Activated CD8-positive, alpha-beta T cell treated with anti-CD3 and anti-CD28 coated beads, Interleukin-2, amount 10 ng/mL, durations not matched to agents 7 days and 5 days (primary cell): Measurements from ENCODE around the gene COX4I2. TPM values are rescaled to one million over a fixed set of nuclear protein-coding genes. Genes with fewer than 3 reads are reported as not detected.
A peak's percentile ranks its signal among the peaks of the same experiment; 100 is the strongest.
"Not testable (repeated sequence)": the region's sequence is repeated elsewhere in the genome, so short reads cannot be mapped to it uniquely, and the experiment has no call there.

Source experiments
- ATAC-seq: fragments of 150-1000 bp; cut with Tn5 transposase; one replicate; pipeline ENCODE4 v1.10.0; 2021; ENCODE audit warnings: moderate library complexity
- CTCF ChIA-PET: fragments of 350-600 bp; sonication (Branson Sonifier 250); formaldehyde crosslinking; loops from one replicate; lab custom pipeline; 2021; ENCODE audit warnings: antibody characterized with exemption; lab: Charles Lee
- POLR2A ChIA-PET: fragments of 350-600 bp; sonication (Branson Sonifier 250); formaldehyde crosslinking; loops from one replicate; lab custom pipeline; 2021; ENCODE audit warnings: antibody characterized with exemption; lab: Charles Lee
- DNase-seq: peaks from one replicate; pipeline ENCODE4 v3.0.0-alpha.2; 2020
- H3K27ac Mint-ChIP-seq: one replicate; pipeline ENCODE4 v1.8.0; 2021; ENCODE audit warnings: mild to moderate bottlenecking, mixed read lengths
- H3K27me3 Mint-ChIP-seq: one replicate; pipeline ENCODE4 v1.8.0; 2021; ENCODE audit warnings: low read depth, mixed read lengths
- H3K36me3 Mint-ChIP-seq: one replicate; pipeline ENCODE4 v1.8.0; 2021; ENCODE audit warnings: low read depth, mixed read lengths
- H3K4me1 Mint-ChIP-seq: one replicate; pipeline ENCODE4 v1.8.0; 2021; ENCODE audit warnings: low read depth, mixed read lengths
- H3K4me3 Mint-ChIP-seq: one replicate; pipeline ENCODE4 v1.8.0; 2021; ENCODE audit warnings: mild to moderate bottlenecking, mixed read lengths
- H3K9me3 Mint-ChIP-seq: one replicate; pipeline ENCODE4 v1.8.0; 2022; ENCODE audit warnings: mixed read lengths; ENCODE audit not compliant: insufficient read depth
- total RNA-seq, 2 experiments: library from RNA; stranded (reverse); gene quantifications; one replicate each; pipeline ENCODE4 v1.2.3, GENCODE V29; 2021

The COX4I2 gene
- total RNA-seq, 2 experiments from 2014 or later: not detected

DNA sequence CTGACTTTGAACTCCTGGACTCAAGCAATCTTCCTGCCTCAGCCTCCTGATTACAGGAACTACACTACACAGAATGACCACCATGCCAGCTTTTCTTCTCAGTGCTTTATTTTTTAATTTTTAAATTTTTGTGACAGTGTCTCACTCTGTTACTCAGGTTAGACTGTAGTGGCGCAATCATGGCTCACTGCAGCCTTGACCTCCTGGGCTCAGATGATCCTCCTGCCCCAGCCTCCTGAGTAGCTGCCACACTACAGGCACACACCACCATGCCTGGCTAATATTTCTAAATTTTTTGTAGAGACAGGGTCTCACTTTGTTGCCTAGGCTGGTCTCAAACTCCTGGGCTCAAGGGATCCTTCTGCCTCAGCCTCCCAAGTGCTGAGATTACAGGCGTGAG, 31.2 kb downstream of the COX4I2 start:
- not testable (repeated sequence) for H3K9me3 Mint-ChIP-seq, DNase-seq, ATAC-seq, H3K27me3 Mint-ChIP-seq, H3K4me3 Mint-ChIP-seq
- Mint-ChIP-seq H3K4me1 (peaks cover 92% of the 10 kb centered on the region), H3K36me3 (peaks cover 76% of the 10 kb centered on the region), H3K27ac (peak overlapping the region; percentile 80)
- ChIA-PET POLR2A (interaction anchor here (0.8 kb wide), 1 partner anchor 54 kb away, joined by 4 read pairs; no protein-coding TSS in a partner anchor), CTCF (interaction anchor here (1.1 to 6.8 kb wide), 2 partner anchors 28 to 54 kb away, joined by 3 to 49 read pairs; partner anchors contain the start of gene BCL2L1)

DNA sequence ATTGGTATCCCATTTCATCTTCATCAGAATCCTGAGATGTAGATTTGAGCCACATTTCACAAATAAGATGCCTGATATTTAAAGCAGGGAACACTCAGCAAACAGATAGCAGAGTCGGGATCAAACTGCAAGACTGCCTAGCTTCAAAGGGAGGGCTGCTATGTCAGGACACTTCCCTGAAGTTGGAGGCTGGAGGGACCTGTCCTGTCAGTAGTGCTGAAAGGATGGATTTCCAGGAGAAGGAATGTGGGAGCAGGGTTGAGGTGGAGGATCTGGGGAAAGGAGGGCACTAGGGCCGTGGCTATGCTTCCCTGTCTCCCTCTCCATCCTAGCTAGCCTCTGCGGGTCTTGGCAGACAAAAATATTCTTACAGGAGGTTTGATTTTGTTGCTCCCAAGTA, 32.2 kb downstream of the COX4I2 start:
- Mint-ChIP-seq H3K4me3 (no peak overlapping the region), H3K36me3 (peaks cover 73% of the 10 kb centered on the region), H3K27me3 (no peaks in the 10 kb centered on the region), H3K4me1 (peaks cover 93% of the 10 kb centered on the region), H3K27ac (peak overlapping the region; percentile 80), H3K9me3 (no peaks in the 10 kb centered on the region)
- POLR2A ChIA-PET: interaction anchor here (0.8 kb wide), 1 partner anchor 54 kb away, joined by 4 read pairs; no protein-coding TSS in a partner anchor
- ATAC-seq (no peak), DNase-seq (no peak)
- CTCF ChIA-PET: interaction anchor here (1.1 to 6.8 kb wide), 3 partner anchors 8 to 53 kb away, joined by 3 to 49 read pairs (median 16); partner anchors contain the start of gene BCL2L1

DNA sequence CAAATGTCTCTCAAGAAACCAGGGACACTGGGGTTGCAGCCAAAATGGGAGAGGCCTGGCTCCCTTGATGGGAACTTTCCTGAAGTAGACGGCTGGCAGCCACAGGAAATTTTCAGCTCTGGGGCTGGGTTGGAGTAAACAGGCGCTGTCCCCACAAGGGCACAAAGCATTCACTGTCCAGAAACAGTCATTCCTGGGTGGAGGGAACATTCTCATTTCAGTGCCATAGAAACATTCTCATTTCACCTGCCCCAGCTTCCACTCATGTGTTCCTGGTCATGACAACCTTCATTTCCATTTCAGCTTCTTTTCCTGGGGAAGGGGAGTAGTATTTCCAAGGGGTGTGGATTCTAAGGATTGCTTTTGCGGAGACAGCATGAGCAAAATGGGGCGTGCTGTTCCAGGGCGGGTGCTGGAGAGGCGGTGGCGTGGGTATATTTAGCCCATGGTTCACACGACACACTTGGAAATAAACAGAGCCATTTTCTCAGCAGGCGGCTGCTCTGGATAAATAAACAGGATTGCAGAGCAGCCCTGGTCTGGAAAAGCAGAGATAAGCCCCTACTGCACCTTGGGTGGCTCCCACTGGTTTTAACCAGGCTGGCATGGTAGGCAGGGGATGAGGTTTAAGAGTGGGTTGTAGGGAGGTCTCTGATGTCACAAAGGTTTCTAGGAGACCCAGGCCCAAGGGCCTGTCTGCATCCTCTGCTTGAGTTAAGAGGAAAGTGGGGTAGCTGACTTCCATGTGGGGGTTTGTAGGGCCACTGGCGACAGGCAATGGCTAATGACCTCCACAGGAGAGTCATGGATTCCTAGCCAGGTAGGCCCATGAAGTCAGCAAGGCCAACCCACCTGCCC, 32.9 kb downstream of the COX4I2 start:
- Mint-ChIP-seq H3K4me1 (peaks cover 93% of the 10 kb centered on the region), H3K27me3 (no peaks in the 10 kb centered on the region), H3K9me3 (no peaks in the 10 kb centered on the region), H3K27ac (peak overlapping the region; percentile 80), H3K4me3 (no peak overlapping the region), H3K36me3 (peaks cover 71% of the 10 kb centered on the region)
- ChIA-PET CTCF (interaction anchor here (2.7 to 6.8 kb wide), 2 partner anchors 9 to 53 kb away, joined by 16 to 49 read pairs; partner anchors contain the start of gene BCL2L1), POLR2A (interaction anchor here (10.0 kb wide), 1 partner anchor 48 kb away, joined by 193 read pairs; the partner anchor contains the start of gene BCL2L1)
- ATAC-seq (no peak), DNase-seq (no peak)

DNA sequence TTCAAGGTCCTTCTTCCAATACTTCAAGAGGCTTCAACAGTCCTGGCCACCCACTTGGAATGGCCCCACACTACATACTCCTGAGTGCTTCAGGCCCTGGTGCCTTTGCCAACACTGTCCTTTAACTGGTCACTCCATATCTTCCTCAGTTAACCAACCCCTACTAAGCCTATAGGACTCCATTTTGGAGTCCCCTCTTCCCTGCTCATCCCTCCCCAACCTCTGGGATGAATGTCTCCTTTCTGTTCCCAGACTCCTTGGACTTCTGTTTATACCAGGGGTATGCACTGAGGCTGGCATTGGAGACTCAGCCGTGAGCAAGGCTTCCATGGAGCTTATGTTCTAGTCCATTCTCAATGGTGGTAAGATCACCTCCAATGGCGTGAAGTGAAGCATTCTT, 33.6 kb downstream of the COX4I2 start:
- CTCF ChIA-PET: interaction anchor here (2.7 to 6.8 kb wide), 2 partner anchors 10 to 52 kb away, joined by 16 to 49 read pairs; partner anchors contain the start of gene BCL2L1
- no peak for ATAC-seq
- POLR2A ChIA-PET: interaction anchor here (0.7 to 10.0 kb wide), 2 partner anchors 48 to 80 kb away, joined by 3 to 193 read pairs; partner anchors contain the start of gene BCL2L1
- DNase-seq: no peak
- Mint-ChIP-seq H3K27ac (peak overlapping the region; percentile 11), H3K4me1 (peaks cover 93% of the 10 kb centered on the region), H3K36me3 (peaks cover 70% of the 10 kb centered on the region), H3K9me3 (no peaks in the 10 kb centered on the region), H3K4me3 (no peak overlapping the region), H3K27me3 (no peaks in the 10 kb centered on the region)

DNA sequence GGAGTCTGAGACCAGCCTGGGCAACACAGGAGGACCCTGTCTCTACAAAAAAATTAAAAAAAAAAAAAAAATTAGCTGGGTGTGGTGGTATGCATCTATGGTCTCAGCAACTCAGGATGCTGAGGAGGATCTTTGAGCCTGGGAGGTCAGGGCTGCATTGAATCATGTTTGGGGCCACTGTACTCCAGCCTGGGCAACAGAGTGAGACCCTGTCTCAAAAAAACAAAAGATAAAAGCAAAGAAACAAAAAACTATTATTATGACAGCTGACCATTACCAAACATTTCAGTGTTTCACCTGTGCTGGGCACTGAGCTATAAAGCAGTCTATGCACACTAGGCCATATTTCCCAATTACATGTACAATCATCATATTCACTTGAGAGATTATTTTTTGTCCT, 35.7 kb downstream of the COX4I2 start:
- no peaks in the 10 kb centered on the region for H3K27me3 Mint-ChIP-seq
- H3K9me3 Mint-ChIP-seq: no peaks in the 10 kb centered on the region
- ChIA-PET CTCF (interaction anchor here (0.8 to 8.4 kb wide), 5 partner anchors 9 to 67 kb away, joined by 3 to 186 read pairs (median 27); partner anchors contain the start of gene BCL2L1), POLR2A (interaction anchor here (3.9 to 10.0 kb wide), 4 partner anchors 10 to 46 kb away, joined by 32 to 193 read pairs (median 64); partner anchors contain the start of gene BCL2L1)
- H3K4me1 Mint-ChIP-seq: peaks cover 93% of the 10 kb centered on the region
- H3K4me3 Mint-ChIP-seq: peak overlapping the region; percentile 89
- peak overlapping the region; percentile 98 for H3K27ac Mint-ChIP-seq
- H3K36me3 Mint-ChIP-seq: peaks cover 72% of the 10 kb centered on the region
- ATAC-seq (no peak), DNase-seq (no peak)

DNA sequence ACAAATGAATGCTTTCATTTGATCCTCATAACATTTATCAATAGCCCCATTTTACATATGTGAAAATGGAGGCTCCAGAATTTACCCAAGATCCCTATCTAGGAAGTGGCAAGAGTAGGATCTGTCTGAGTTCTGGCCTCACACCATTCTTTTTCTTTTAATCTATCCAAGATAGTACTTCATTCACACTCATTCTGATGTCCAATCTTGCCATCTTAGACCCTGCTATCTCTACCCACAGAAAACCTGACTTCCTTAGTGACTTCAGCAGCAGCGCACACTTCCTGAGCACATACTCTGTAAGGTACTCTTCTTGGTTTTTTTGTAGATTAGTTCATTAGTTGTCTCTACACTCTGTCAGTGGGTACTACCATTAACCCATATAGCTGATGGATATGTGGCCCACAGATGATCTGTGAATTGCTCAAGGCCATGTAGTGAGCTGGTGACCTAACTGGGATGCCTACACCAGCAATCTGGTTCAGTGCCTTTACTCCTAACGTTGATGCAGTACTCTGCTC, 36.3 kb downstream of the COX4I2 start:
- Mint-ChIP-seq H3K27ac (peak overlapping the region; percentile 98), H3K27me3 (no peaks in the 10 kb centered on the region), H3K4me1 (peaks cover 95% of the 10 kb centered on the region), H3K9me3 (no peaks in the 10 kb centered on the region), H3K36me3 (peaks cover 75% of the 10 kb centered on the region), H3K4me3 (peak overlapping the region; percentile 89)
- ChIA-PET POLR2A (interaction anchor here (1.3 to 10.0 kb wide), 6 partner anchors 11 to 45 kb away, joined by 3 to 193 read pairs (median 42); partner anchors contain the start of gene BCL2L1), CTCF (interaction anchor here (0.8 to 8.4 kb wide), 8 partner anchors 10 to 66 kb away, joined by 3 to 186 read pairs (median 14); partner anchors contain the start of gene BCL2L1)
- DNase-seq (no peak), ATAC-seq (peak; percentile 29)

DNA sequence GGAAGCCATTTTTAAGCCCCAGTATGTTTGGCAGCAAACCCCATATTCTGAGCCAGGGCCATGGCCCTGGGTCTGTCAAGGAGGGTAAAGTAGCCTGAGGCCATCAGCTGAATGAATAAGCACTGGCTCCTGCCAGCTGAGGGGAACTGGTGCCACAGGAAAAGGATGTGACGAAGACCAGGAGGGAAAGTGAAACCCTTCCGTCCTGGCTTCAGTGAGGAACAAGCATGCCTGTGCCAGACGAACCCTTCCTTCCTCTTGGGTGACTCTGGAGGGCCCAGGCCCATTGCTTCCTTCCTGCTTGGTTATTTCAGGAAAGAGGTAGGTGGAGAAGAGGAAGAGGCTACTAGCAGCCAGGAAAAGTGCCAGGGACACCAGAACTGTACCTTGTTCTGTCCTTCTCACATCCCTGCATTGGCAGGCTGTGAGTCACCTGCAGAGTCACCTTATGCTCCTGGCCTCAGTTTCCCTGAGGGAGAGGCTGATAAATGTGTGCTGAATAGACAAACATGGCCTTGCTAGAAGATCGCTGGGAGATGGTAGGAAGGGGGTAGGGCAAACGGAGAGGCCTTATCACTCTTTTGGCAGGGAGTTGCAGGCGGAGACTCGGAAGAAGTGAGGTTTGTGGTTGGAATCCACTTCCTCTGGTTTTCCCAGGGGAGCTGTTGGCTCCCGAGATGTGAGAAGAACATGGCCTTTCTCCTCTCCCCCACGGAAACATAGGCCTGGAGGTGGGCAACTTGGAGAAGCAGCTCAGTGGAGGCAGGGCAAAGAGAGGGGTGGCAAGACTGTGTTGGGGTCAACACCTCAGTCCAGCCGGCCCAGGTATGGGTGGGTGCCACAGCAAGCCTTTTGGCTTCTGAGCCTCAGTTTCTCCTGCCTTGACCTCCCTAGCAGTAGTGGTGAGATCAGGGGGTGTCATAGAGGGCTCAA, 37.4 kb downstream of the COX4I2 start:
- ChIA-PET POLR2A (interaction anchor here (0.6 to 10.0 kb wide), 15 partner anchors 8 to 102 kb away, joined by 3 to 193 read pairs (median 5); partner anchors contain the start of genes BCL2L1 and TPX2), CTCF (interaction anchor here (0.7 to 8.4 kb wide), 12 partner anchors 8 to 62 kb away, joined by 3 to 186 read pairs (median 6); partner anchors contain the start of gene BCL2L1)
- peak; percentile 84 for DNase-seq
- Mint-ChIP-seq H3K27ac (peak overlapping the region; percentile 98), H3K9me3 (no peaks in the 10 kb centered on the region), H3K4me3 (peak overlapping the region; percentile 89), H3K4me1 (peaks cover 95% of the 10 kb centered on the region), H3K36me3 (peaks cover 74% of the 10 kb centered on the region), H3K27me3 (no peaks in the 10 kb centered on the region)
- peak; percentile 63 for ATAC-seq

DNA sequence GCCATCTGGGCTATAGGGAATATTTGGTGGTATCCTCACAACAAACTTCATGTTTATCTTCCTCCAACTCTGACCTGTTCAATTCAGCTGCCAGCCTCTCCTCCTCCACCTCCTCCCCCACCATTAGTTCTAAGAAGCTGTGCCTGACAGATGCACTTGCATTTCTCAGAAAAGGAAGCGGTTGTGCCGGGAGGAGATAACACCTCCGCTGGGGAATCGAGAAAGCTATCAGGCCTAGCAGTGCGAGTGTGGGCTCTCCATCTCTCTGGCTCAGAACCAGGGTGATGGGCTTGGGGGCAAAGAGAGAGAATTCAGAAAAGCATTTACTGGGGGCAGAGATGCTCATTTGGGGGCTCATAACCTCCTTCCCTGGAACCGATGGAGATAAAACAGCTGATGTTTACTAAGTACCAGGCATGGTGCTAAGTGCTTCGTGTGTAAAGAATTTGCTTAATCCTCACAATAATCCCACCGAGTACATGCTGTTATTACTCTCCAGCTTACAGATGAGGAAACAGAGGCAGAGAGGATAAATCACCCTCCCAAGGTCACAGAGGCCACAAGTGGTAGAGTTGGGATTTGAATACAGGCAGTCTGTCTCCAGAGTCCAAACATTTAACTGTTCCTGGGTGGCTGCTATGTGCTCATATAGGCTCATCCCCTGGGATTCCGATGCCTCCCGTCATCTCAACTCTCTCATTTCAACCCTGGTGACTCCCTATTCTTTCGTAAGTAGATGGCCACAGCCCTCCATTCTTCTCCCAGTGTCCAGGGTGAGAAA, 38.3 kb downstream of the COX4I2 start:
- ATAC-seq: peak; percentile 68
- Mint-ChIP-seq H3K27me3 (no peaks in the 10 kb centered on the region), H3K9me3 (no peaks in the 10 kb centered on the region), H3K36me3 (peaks cover 79% of the 10 kb centered on the region), H3K4me1 (peaks cover 95% of the 10 kb centered on the region), H3K4me3 (peak overlapping the region; percentile 89), H3K27ac (peak overlapping the region; percentile 98)
- DNase-seq: peak; percentile 90
- POLR2A ChIA-PET: interaction anchor here (0.9 to 10.0 kb wide), 11 partner anchors 9 to 64 kb away, joined by 3 to 193 read pairs (median 5); partner anchors contain the start of gene BCL2L1
- CTCF ChIA-PET: interaction anchor here (0.6 to 8.4 kb wide), 9 partner anchors 9 to 63 kb away, joined by 3 to 186 read pairs (median 6); partner anchors contain the start of gene BCL2L1

DNA sequence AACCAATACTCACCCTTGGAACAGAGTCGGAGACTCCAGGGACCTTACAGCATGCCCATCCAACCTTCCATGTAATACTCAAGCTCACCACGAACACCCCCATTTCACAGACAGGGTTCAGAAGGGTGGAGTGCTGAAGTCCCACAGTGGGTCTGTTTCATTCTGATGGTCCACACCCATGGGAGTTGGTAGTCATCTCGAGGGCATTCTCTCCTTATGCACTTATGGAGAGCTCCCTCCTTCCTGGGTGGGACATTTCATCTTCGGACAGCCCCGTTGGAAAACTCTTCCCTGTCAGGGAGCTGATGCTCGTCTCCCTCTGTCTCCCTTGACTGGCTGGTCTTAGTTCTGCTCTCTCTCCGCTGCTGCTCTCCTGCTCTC, 38.9 kb downstream of the COX4I2 start:
- Mint-ChIP-seq H3K36me3 (peaks cover 79% of the 10 kb centered on the region), H3K4me1 (peaks cover 95% of the 10 kb centered on the region), H3K27ac (peak overlapping the region; percentile 98), H3K4me3 (peak overlapping the region; percentile 89), H3K27me3 (no peaks in the 10 kb centered on the region), H3K9me3 (no peaks in the 10 kb centered on the region)
- no peak for DNase-seq
- ATAC-seq: no peak
- ChIA-PET CTCF (interaction anchor here (0.6 to 8.4 kb wide), 8 partner anchors 8 to 64 kb away, joined by 3 to 186 read pairs (median 12); partner anchors contain the start of gene BCL2L1), POLR2A (interaction anchor here (0.9 to 10.0 kb wide), 8 partner anchors 9 to 63 kb away, joined by 3 to 193 read pairs (median 21); partner anchors contain the start of gene BCL2L1)
